ENCODE data around the gene RASSF3.

RASSF3 gene

GRCh38 chr12:64635356-64635998 is 25.2 kb downstream of the RASSF3 start:
- Histone ChIP-seq H3K9me3 (ENCODE audit: insufficient read depth, low read length, severe bottlenecking) (no peaks in the 10 kb centered on the region), H3K79me2 (ENCODE audit: insufficient read depth, low read length) (peaks cover 70% of the 10 kb centered on the region), H2AFZ (ENCODE audit: low read depth, low read length) (no peak overlapping the region), H3K4me3 (ENCODE audit: low read depth in 1 of 2, low read length in 2 of 2) (no peak overlapping the region), H3K27me3 (ENCODE audit: insufficient read depth, low read length, poor library complexity) (no peaks in the 10 kb centered on the region), H3K4me2 (ENCODE audit: insufficient read depth, low read length) (no peak overlapping the region), H3K9ac (ENCODE audit: low read depth, low read length) (no peak overlapping the region), H3K4me1 (ENCODE audit: insufficient read depth, low read length) (no peaks in the 10 kb centered on the region), H3K27ac (ENCODE audit: low read length) (no peak overlapping the region), H4K20me1 (ENCODE audit: insufficient read depth, low read length) (peaks cover 3% of the 10 kb centered on the region; the same call in 1 of the 2 replicates), H3K36me3 (ENCODE audit: insufficient read depth, low read length) (no peaks in the 10 kb centered on the region)
- ATAC-seq (ENCODE audit: insufficient read depth, low read depth) (no peak), DNase-seq (no peak)
- TF ChIP-seq EZH2 (IDR thresholded peaks at IDR 0.05; ENCODE audit: borderline replicate concordance, low read depth, low read length, severe bottlenecking) = no peak
- TF ChIP-seq, protein P1, sequence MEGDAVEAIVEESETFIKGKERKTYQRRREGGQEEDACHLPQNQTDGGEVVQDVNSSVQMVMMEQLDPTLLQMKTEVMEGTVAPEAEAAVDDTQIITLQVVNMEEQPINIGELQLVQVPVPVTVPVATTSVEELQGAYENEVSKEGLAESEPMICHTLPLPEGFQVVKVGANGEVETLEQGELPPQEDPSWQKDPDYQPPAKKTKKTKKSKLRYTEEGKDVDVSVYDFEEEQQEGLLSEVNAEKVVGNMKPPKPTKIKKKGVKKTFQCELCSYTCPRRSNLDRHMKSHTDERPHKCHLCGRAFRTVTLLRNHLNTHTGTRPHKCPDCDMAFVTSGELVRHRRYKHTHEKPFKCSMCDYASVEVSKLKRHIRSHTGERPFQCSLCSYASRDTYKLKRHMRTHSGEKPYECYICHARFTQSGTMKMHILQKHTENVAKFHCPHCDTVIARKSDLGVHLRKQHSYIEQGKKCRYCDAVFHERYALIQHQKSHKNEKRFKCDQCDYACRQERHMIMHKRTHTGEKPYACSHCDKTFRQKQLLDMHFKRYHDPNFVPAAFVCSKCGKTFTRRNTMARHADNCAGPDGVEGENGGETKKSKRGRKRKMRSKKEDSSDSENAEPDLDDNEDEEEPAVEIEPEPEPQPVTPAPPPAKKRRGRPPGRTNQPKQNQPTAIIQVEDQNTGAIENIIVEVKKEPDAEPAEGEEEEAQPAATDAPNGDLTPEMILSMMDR (IDR thresholded peaks at IDR 0.05; ENCODE audit: borderline replicate concordance, extremely low read depth, low read length, poor library complexity, severe bottlenecking) = no peak

GRCh38 chr12:64636856-64637255 is 26.6 kb downstream of the RASSF3 start:
- Histone ChIP-seq H3K4me3 (ENCODE audit: low read depth in 1 of 2, low read length in 2 of 2) (no peak overlapping the region), H3K9me3 (ENCODE audit: insufficient read depth, low read length, severe bottlenecking) (no peaks in the 10 kb centered on the region), H4K20me1 (ENCODE audit: insufficient read depth, low read length) (peaks cover 4% of the 10 kb centered on the region; the same call in 1 of the 2 replicates), H3K4me2 (ENCODE audit: insufficient read depth, low read length) (no peak overlapping the region), H3K79me2 (ENCODE audit: insufficient read depth, low read length) (peaks cover 68% of the 10 kb centered on the region), H3K4me1 (ENCODE audit: insufficient read depth, low read length) (no peaks in the 10 kb centered on the region), H3K36me3 (ENCODE audit: insufficient read depth, low read length) (no peaks in the 10 kb centered on the region), H3K27ac (ENCODE audit: low read length) (no peak overlapping the region), H3K27me3 (ENCODE audit: insufficient read depth, low read length, poor library complexity) (no peaks in the 10 kb centered on the region), H3K9ac (ENCODE audit: low read depth, low read length) (no peak overlapping the region), H2AFZ (ENCODE audit: low read depth, low read length) (no peak overlapping the region)
- TF ChIP-seq, protein P1 (IDR thresholded peaks at IDR 0.05; ENCODE audit: borderline replicate concordance, extremely low read depth, low read length, poor library complexity, severe bottlenecking) = no peak
- no peak for TF ChIP-seq EZH2 (IDR thresholded peaks at IDR 0.05; ENCODE audit: borderline replicate concordance, low read depth, low read length, severe bottlenecking)
- no peak for ATAC-seq (ENCODE audit: insufficient read depth, low read depth)
- no peak for DNase-seq

DNA sequence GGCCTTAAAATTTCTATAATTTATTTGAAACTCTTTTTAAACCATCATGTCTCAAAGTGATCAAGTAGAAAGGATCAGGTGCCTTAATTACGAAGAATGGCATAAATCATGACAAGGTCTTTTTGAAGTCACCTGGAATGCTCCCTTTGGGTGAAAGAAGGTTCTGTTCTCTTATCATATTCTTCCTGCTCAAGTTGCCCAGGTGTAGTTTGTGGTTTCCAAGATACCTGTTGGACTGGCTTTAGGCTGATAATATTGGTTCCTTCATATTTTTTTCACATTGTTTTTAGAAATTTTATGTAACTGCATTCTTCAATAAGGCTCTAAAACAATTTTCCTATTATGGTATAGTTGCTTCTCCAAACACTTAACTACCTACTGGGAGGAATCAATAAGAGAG is 29.2 kb downstream of the RASSF3 start:
- peaks cover 7% of the 10 kb centered on the region; the same call in 1 of the 2 replicates for H4K20me1 ChIP-seq (ENCODE audit: insufficient read depth, low read length)
- peaks cover 59% of the 10 kb centered on the region for H3K79me2 ChIP-seq (ENCODE audit: insufficient read depth, low read length)
- no peak for DNase-seq
- H3K27me3 ChIP-seq (ENCODE audit: insufficient read depth, low read length, poor library complexity) = no peaks in the 10 kb centered on the region
- no peaks in the 10 kb centered on the region for H3K36me3 ChIP-seq (ENCODE audit: insufficient read depth, low read length)
- ATAC-seq (ENCODE audit: insufficient read depth, low read depth) = no peak
- no peaks in the 10 kb centered on the region for H3K9me3 ChIP-seq (ENCODE audit: insufficient read depth, low read length, severe bottlenecking)
- H3K4me1 ChIP-seq (ENCODE audit: insufficient read depth, low read length) = no peaks in the 10 kb centered on the region
- H3K4me2 ChIP-seq (ENCODE audit: insufficient read depth, low read length) = no peak overlapping the region
- H2AFZ ChIP-seq (ENCODE audit: low read depth, low read length) = no peak overlapping the region
- no peak overlapping the region for H3K4me3 ChIP-seq (ENCODE audit: low read depth in 1 of 2, low read length in 2 of 2)
- H3K9ac ChIP-seq (ENCODE audit: low read depth, low read length) = no peak overlapping the region
- H3K27ac ChIP-seq (ENCODE audit: low read length) = no peak overlapping the region
- TF ChIP-seq, protein P1 (IDR thresholded peaks at IDR 0.05; ENCODE audit: borderline replicate concordance, extremely low read depth, low read length, poor library complexity, severe bottlenecking) = no peak
- TF ChIP-seq EZH2 (IDR thresholded peaks at IDR 0.05; ENCODE audit: borderline replicate concordance, low read depth, low read length, severe bottlenecking) = no peak

Data from DND-41 (cell line).